Medulla oblongata (tissue), 1 donor: Measurements from ENCODE around the gene HOTAIR.

Experiments used
- DNase-seq: peaks from one replicate; pipeline ENCODE4 v3.0.0-alpha.2; 2015; ENCODE audit errors: extremely low spot score

The HOTAIR gene

DNA sequence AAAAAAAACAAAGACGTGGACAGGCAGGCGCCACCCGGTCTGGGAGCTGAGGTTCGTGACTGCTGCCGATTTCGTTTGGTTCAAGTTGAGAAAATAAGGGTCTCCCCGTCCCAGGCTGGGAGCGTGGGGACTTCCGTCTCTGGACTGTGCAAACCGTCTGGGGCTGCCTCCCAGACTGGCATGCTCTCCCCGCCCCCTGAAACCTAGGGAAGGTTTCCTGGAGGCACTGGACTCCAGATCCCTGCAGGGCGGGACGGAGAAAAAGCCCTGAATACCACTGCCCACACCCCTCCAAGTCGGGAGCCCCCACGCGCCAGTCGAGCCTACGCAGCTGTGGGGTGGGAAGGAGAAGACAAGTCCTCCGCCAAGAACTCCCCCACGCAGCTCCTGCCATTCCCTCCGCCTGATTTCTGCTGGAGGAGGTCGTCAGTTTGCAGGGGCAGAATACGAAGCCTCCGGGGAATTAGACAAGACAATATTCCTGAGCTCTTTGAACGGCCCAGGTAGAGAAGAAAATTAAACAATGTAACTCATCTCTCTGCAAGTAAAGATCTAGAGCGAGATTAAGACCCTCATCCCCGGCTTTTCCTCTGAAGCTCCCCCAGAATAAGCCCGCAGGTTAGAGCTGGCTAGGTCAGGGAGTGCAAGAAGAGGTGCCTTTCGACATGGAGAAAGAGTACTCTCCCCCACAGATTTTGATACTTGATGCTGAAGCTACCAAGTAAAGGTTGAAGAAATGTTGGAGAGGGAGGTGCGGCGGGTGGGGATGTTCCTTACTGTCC is 46.5 kb downstream of the HOTAIR start:
- DNase-seq: no peak

DNA sequence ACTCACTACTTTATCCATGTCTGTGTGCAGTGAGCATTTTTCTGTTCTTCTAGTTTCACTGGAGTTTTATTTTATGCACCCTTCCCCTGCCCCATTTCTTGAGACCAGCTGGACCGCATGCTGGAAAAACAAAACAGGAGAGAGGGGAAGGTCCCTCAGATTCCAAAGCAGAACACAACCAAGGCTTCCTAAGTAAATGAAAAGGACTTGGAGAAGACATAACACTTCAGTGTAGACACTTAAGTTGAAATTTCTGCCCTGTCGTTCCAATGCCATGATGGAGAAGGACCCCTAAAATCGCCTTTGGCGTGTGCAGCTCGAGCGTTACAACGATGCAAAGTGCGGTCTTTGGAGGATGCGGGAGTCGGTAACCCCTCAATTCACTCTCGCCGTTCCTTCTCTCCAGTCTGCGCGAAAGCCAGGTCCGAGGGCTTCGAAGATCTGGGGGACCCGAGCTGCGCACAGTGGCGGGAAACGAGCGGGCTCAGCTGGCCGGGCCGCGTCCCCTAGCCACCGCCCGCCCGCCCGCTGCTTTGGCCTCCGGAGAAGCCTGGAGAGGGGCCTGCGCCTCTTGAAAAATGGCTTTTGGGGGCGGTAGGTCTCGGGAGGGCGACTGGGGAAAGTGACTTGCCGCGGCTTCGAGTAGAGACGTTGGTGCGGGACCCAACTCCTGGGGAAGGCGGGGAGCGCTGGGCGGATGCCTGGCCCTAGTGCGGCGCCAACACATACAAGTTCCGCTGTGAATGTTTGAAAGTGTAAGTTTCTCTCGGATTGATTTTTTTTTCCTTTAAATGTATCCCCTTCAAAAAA is 47.3 kb downstream of the HOTAIR start:
- no peak for DNase-seq

GRCh38 chr12:53924521-53925405 is 50.0 kb downstream of the HOTAIR start:
- no peak for DNase-seq

DNA sequence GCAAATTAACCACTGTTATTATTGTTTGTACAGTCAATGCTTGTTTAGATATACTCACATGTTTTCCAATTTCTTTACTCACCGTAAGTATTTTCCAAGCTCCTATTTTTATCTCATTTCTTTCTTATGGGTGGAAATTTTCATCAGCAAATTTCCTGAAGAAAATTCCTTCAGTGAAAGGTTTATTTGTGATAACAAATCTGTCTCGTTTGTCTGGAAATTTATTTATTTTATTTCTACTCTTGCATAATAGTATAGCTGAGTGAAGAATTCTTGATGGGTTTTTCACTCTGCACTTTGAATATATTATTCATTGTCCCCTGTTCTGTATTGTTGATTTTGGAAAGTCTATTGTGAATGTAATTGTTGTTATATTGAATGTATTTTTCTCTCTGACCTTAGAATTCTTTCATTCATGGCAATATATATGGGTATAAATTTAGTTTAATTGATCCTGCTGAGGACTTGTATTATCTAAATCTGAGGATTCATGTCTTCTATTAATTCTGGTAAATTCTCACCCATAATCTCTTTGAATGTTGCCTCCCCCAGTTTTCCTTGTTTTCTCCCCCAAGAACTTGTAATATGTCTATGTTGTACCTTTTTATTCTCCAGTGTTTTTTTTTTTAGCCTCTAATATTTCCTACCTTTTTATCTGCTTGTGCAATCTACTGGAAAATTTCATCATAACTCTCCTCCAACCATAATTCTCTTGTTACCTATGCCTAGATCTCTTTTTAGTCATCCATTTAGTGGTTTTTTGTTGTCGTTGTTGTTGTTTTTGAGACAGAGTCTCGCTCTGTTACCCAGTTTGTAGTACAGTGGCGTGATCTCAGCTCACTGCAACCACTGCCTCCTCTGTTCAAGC is 57.7 kb downstream of the HOTAIR start:
- no peak for DNase-seq
